ENCODE measurements around the gene CRAMP1.
A peak's percentile ranks its signal among the peaks of the same experiment; 100 is the strongest.

CRAMP1 gene

DNA sequence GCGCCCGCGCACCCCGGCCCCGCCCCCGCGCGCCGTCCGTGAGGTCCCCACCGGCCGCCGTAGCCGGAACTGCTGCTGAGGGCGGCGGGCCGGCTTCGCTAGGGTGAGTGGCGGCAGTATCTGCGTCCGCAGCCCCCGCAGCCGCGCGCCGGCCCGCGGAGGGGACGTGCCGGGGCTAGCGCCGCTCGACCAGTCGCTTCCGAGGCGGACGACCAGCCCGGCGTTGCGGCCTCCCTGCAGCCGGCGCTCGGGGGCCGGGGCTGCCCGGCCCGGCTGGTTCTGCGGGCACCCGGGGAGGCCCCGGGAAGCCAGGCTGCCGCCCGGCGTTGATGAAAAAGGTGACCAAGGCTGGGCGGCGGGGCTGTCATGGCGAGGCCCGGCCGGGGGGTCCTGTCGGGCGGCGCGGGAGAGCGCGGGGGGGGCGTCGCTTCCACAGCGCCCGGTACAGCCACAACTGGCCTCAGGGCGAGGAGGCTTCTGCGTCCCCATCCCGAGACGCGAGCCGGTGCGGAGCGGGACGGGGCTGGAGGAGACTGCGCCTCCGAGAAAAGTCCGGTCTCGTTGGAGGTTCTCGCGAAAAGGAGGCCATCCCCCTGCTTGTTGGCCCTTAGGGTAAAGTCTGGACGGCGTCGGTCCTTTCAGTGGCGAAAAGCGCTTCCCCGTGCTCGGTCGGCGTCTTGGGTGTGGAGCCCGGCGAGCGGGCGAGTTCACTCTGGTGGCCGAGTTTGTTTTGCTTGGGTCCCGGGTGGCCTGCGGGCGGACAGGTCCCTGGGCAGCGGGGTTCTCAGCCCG lies at the start of gene CRAMP1:
CRAMP1 (plus strand) TSS at position 41 of the 792 bp plus-strand sequence. CDS start 2,280 bp downstream, outside the sequence.
- Histone ChIP-seq H3K4me3 (ENCODE audit: low read length) (peak within 1 kb of the TSS; percentile 91), H3K36me3 (ENCODE audit: control insufficient read depth, insufficient read depth, low read length) (peaks cover 4% of the 10 kb centered on the region), H3K27ac (ENCODE audit: low read depth, low read length) (peak within 1 kb of the TSS; percentile 70), H3K4me1 (ENCODE audit: control insufficient read depth, insufficient read depth, low read length) (peaks cover 21% of the 10 kb centered on the region), H3K27me3 (ENCODE audit: control insufficient read depth, insufficient read depth, low read length) (no peaks in the 10 kb centered on the region), H3K9ac (ENCODE audit: low read length) (peak within 1 kb of the TSS; percentile 73)

DNA sequence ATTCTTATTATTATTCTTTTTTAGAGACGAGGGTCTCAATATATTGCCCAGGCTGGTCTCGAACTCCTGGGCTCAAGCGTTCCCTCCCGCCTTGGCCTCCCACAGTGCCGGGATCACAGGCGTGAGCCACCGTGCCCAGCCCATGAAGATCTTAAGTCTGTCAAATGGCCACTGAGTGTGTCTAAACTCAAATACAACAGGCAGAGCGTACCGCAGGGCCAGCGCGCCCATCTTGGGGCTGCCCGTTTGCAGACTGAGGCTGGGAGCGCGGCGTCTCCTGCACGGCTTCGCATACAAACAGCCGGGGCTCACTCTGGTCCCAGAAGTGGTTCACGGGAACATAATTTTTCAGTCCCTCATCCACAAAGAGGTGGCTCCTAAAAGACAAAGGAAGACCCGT lies 48.4 kb upstream of the CRAMP1 start:
- peaks cover 14% of the 10 kb centered on the region for H3K36me3 ChIP-seq (ENCODE audit: control insufficient read depth, insufficient read depth, low read length)
- H3K9ac ChIP-seq (ENCODE audit: low read length) = no peak overlapping the region
- no peaks in the 10 kb centered on the region for H3K4me1 ChIP-seq (ENCODE audit: control insufficient read depth, insufficient read depth, low read length)
- no peak overlapping the region for H3K27ac ChIP-seq (ENCODE audit: low read depth, low read length)
- no peaks in the 10 kb centered on the region for H3K27me3 ChIP-seq (ENCODE audit: control insufficient read depth, insufficient read depth, low read length)
- H3K4me3 ChIP-seq (ENCODE audit: low read length) = no peak overlapping the region

DNA sequence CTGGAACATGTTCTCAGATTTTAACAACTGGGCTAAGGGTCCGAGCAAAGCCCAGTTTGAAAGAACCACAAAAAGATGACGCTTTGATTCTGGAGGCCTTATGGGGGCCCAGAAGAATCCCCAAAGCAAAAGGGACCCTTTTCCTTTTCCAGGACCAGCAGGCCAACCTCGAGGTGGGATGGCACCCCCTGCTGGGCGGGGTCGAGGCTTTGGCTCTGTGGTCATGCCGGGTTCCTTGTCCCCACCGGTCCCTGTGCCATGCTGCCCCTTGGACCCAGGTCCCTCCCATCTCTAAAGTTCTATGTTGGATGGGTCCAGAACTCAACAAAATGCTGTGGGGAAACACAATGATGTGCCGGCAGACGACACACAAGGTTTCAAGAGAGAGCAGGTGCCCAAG lies 47.8 kb upstream of the CRAMP1 start:
- H3K4me1 ChIP-seq (ENCODE audit: control insufficient read depth, insufficient read depth, low read length) = no peaks in the 10 kb centered on the region
- no peak overlapping the region for H3K4me3 ChIP-seq (ENCODE audit: low read length)
- no peak overlapping the region for H3K9ac ChIP-seq (ENCODE audit: low read length)
- H3K36me3 ChIP-seq (ENCODE audit: control insufficient read depth, insufficient read depth, low read length) = peaks cover 13% of the 10 kb centered on the region
- H3K27me3 ChIP-seq (ENCODE audit: control insufficient read depth, insufficient read depth, low read length) = no peaks in the 10 kb centered on the region
- H3K27ac ChIP-seq (ENCODE audit: low read depth, low read length) = no peak overlapping the region

- Histone ChIP-seq H3K27ac (ENCODE audit: low read depth, low read length) (peak overlapping the region; percentile 44), H3K9ac (ENCODE audit: low read length) (no peak overlapping the region), H3K4me1 (ENCODE audit: control insufficient read depth, insufficient read depth, low read length) (no peaks in the 10 kb centered on the region), H3K4me3 (ENCODE audit: low read length) (no peak overlapping the region), H3K27me3 (ENCODE audit: control insufficient read depth, insufficient read depth, low read length) (no peaks in the 10 kb centered on the region), H3K36me3 (ENCODE audit: control insufficient read depth, insufficient read depth, low read length) (peaks cover 6% of the 10 kb centered on the region)
Observed at GRCh38 chr16:1565083-1565805, 46.9 kb upstream of the CRAMP1 start.

DNA sequence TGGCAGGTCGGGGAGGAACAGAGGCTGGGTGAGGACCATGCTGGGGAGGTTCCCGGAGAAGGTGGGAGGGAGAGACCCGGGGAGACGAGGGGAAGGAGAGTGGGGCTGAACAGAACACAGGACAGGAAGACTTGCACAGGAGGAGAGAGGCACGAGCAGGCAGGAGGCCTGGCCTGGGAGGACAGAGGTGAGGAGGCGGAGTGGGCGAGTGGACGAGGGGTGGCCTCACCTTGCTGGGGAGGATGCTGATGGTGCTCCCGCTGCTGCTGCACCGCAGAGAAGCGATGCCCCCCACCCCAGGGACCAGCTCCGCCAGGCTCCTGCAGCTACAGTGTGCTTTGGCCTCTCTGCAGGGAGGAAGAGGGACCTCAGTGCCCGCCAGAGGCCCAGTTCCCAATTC lies 44.2 kb upstream of the CRAMP1 start:
- Histone ChIP-seq H3K27me3 (ENCODE audit: control insufficient read depth, insufficient read depth, low read length) (no peaks in the 10 kb centered on the region), H3K36me3 (ENCODE audit: control insufficient read depth, insufficient read depth, low read length) (peaks cover 2% of the 10 kb centered on the region), H3K4me1 (ENCODE audit: control insufficient read depth, insufficient read depth, low read length) (no peaks in the 10 kb centered on the region), H3K4me3 (ENCODE audit: low read length) (no peak overlapping the region), H3K27ac (ENCODE audit: low read depth, low read length) (no peak overlapping the region), H3K9ac (ENCODE audit: low read length) (no peak overlapping the region)

GRCh38 chr16:1571012-1571671 lies 41.0 kb upstream of the CRAMP1 start:
- Histone ChIP-seq H3K27me3 (ENCODE audit: control insufficient read depth, insufficient read depth, low read length) (no peaks in the 10 kb centered on the region), H3K9ac (ENCODE audit: low read length) (no peak overlapping the region), H3K27ac (ENCODE audit: low read depth, low read length) (no peak overlapping the region), H3K36me3 (ENCODE audit: control insufficient read depth, insufficient read depth, low read length) (peaks cover 2% of the 10 kb centered on the region), H3K4me1 (ENCODE audit: control insufficient read depth, insufficient read depth, low read length) (no peaks in the 10 kb centered on the region), H3K4me3 (ENCODE audit: low read length) (no peak overlapping the region)

DNA sequence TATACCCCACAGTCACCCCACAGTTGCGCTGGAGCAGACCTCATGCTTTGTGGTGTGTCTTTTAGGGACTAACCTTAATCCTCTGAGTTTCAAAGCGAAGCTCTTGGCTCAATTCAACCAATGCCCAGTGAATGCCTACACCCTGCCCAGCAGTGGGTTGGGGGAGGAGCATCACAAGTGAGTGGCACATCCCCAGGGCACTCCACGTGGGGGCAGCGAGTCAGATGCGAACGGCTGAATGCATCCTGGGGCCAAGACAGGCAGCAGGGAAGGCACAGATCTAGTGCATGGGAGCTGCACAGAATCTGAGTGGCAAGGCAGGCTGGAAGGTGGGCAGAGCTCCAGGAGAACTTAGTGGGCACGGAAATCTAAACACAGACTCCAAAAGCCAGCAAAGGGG lies 39.5 kb upstream of the CRAMP1 start:
- Histone ChIP-seq H3K27ac (ENCODE audit: low read depth, low read length) (no peak overlapping the region), H3K9ac (ENCODE audit: low read length) (no peak overlapping the region), H3K4me1 (ENCODE audit: control insufficient read depth, insufficient read depth, low read length) (no peaks in the 10 kb centered on the region), H3K36me3 (ENCODE audit: control insufficient read depth, insufficient read depth, low read length) (peaks cover 2% of the 10 kb centered on the region), H3K27me3 (ENCODE audit: control insufficient read depth, insufficient read depth, low read length) (no peaks in the 10 kb centered on the region), H3K4me3 (ENCODE audit: low read length) (no peak overlapping the region)

GRCh38 chr16:1573301-1573700 lies 38.9 kb upstream of the CRAMP1 start:
- Histone ChIP-seq H3K27ac (ENCODE audit: low read depth, low read length) (no peak overlapping the region), H3K9ac (ENCODE audit: low read length) (no peak overlapping the region), H3K36me3 (ENCODE audit: control insufficient read depth, insufficient read depth, low read length) (peaks cover 5% of the 10 kb centered on the region), H3K4me1 (ENCODE audit: control insufficient read depth, insufficient read depth, low read length) (no peaks in the 10 kb centered on the region), H3K27me3 (ENCODE audit: control insufficient read depth, insufficient read depth, low read length) (no peaks in the 10 kb centered on the region), H3K4me3 (ENCODE audit: low read length) (no peak overlapping the region)

GRCh38 chr16:1575578-1575977 lies 36.6 kb upstream of the CRAMP1 start:
- Histone ChIP-seq H3K36me3 (ENCODE audit: control insufficient read depth, insufficient read depth, low read length) (peaks cover 7% of the 10 kb centered on the region), H3K27ac (ENCODE audit: low read depth, low read length) (no peak overlapping the region), H3K4me1 (ENCODE audit: control insufficient read depth, insufficient read depth, low read length) (no peaks in the 10 kb centered on the region)

DNA sequence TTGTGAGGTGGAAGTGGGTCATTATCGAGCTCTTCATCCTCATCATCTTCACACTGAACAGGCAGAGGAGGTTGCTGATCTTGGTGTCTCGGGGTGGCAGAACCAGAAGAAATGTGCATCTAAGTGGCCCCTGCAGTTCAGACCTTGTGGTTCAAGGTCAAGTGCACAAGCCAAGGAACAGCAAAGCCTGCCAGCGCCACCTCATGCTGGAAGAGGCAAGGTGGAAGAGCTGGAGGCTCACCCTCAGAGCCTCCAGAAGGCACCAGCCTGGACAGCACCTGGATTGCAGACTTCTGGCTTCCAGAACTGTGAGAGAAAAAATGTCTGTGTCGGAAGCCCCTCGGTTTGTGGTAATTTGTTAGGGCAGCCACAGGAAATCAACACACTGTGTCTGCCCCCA lies 32.9 kb upstream of the CRAMP1 start:
- Histone ChIP-seq H3K27me3 (ENCODE audit: control insufficient read depth, insufficient read depth, low read length) (no peaks in the 10 kb centered on the region), H3K4me1 (ENCODE audit: control insufficient read depth, insufficient read depth, low read length) (no peaks in the 10 kb centered on the region), H3K9ac (ENCODE audit: low read length) (no peak overlapping the region), H3K27ac (ENCODE audit: low read depth, low read length) (no peak overlapping the region), H3K4me3 (ENCODE audit: low read length) (no peak overlapping the region), H3K36me3 (ENCODE audit: control insufficient read depth, insufficient read depth, low read length) (peaks cover 12% of the 10 kb centered on the region)

More at GRCh38 chr16:1575578-1575977, 36.6 kb upstream of the CRAMP1 start:
- Histone ChIP-seq H3K27me3 (ENCODE audit: control insufficient read depth, insufficient read depth, low read length) (no peaks in the 10 kb centered on the region), H3K4me3 (ENCODE audit: low read length) (no peak overlapping the region), H3K9ac (ENCODE audit: low read length) (no peak overlapping the region)

GRCh38 chr16:1580256-1580655 lies 31.9 kb upstream of the CRAMP1 start:
- Histone ChIP-seq H3K4me1 (ENCODE audit: control insufficient read depth, insufficient read depth, low read length) (no peaks in the 10 kb centered on the region), H3K4me3 (ENCODE audit: low read length) (no peak overlapping the region), H3K9ac (ENCODE audit: low read length) (no peak overlapping the region), H3K27me3 (ENCODE audit: control insufficient read depth, insufficient read depth, low read length) (no peaks in the 10 kb centered on the region), H3K27ac (ENCODE audit: low read depth, low read length) (no peak overlapping the region), H3K36me3 (ENCODE audit: control insufficient read depth, insufficient read depth, low read length) (peaks cover 17% of the 10 kb centered on the region)

DNA sequence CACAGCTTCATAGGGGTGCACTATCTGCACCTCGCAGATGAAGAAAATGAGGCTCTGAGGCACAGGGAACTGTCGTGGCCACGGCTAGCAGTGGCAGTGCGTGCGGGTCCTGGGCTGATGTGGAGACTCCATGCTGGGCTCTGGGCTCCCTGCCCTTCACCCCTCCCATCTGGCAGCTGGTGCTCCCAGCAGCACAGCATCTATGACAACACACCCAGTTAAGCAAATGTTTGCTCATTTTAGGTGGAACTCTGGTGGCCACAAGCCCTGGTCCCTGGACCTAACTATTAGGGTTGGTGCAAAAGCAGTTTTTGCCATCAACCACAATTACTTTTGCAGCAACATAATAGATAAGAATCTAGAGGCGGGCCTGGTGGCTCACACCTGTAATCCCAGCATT lies 31.2 kb upstream of the CRAMP1 start:
- Histone ChIP-seq H3K4me1 (ENCODE audit: control insufficient read depth, insufficient read depth, low read length) (no peaks in the 10 kb centered on the region), H3K9ac (ENCODE audit: low read length) (no peak overlapping the region), H3K27me3 (ENCODE audit: control insufficient read depth, insufficient read depth, low read length) (no peaks in the 10 kb centered on the region), H3K4me3 (ENCODE audit: low read length) (no peak overlapping the region), H3K36me3 (ENCODE audit: control insufficient read depth, insufficient read depth, low read length) (peaks cover 18% of the 10 kb centered on the region), H3K27ac (ENCODE audit: low read depth, low read length) (no peak overlapping the region)

Data from rectal smooth muscle tissue (tissue), 1 donor.